Measurements from ENCODE around the gene MYH9. TPM values are rescaled to one million over a fixed set of nuclear protein-coding genes. Genes with fewer than 3 reads are reported as not detected.
"Not testable (repeated sequence)": the region's sequence is repeated elsewhere in the genome, so short reads cannot be mapped to it uniquely, and the experiment has no call there.

Gene MYH9
- total RNA-seq, 1 experiment from 2014 or later, result 788 TPM

DNA sequence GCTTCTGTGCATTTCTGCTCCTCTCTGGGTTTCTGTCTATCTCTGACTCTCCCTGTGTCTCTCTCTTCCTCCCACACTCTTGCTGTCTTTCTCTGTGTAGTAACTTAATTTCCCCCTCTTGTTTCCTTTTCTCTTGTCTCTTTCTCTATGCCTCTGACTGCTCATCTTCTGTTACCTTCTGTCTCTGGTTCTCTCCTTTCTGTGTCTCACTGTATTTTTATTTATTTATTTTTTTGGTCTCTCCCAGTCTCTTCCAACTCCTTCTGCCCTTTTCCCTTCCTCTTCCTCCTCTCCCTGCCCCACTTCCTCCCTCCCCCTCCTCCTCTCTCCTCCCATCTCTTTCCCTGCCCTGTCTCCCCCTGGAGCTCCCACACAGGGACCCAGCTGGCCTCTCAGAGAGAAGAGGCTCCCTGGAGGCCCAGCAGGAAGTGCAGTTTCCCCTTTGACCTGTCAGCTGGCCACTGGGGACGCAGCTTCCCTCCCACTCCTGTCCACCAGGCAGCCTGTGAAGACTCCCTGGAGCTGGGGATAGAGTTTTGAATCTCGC is 38.3 kb upstream of the MYH9 start:
- peak; percentile 90 for ATAC-seq

DNA sequence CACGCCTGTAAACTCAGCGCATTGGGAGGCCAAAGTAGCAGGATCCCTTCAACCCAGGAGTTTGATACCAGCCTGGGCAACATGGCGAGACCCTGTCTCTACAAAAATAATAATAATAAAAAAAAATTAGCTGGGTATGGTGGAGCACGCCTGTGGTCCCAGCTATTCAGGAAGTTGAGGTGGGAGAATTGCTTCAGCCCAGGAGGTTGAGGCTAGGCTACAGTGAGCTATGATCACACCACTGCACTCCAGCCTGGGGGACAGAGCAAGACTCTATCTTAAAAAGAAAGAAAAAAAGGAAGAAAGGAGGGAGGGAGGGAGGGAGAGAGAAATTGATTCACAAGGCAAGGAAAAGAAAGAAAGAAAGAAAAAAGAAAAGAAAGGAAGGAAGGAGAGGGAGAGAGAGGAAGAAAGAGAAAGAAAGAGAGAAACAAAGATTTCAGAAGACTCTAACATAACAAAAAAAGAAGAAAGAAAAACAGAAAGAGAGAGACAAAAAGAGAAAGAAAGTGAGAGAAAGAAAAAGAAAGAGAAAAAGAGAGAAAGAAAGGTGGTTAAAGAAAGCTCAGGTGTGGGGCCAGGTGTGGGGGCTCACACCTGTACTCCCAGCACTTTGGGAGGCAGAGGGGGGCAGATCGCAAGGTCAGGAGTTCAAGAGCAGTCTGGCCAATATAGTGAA is 37.3 kb upstream of the MYH9 start:
- Histone ChIP-seq H3K27me3 (ENCODE audit: control insufficient read depth, insufficient read depth, low read length) (no peaks in the 10 kb centered on the region), H3K36me3 (ENCODE audit: control insufficient read depth, insufficient read depth, low read length) (no peaks in the 10 kb centered on the region), H3K4me1 (ENCODE audit: control insufficient read depth, insufficient read depth, low read length) (peaks cover 14% of the 10 kb centered on the region), H3K9me3 (ENCODE audit: control insufficient read depth, insufficient read depth, low read depth, low read length) (no peaks in the 10 kb centered on the region), H3K27ac (ENCODE audit: low read length) (no peak overlapping the region), H3K4me3 (ENCODE audit: low read depth in 2 of 2, low read length in 2 of 2) (no peak overlapping the region)
- ChIA-PET POLR2A (no interaction called here), CTCF (interaction anchor here (0.6 kb wide), 1 partner anchor 9 kb away, joined by 6 read pairs; no protein-coding TSS in a partner anchor)
- TF ChIP-seq CTCF (IDR thresholded peaks at IDR 0.05), result no peak
- TF ChIP-seq REST (IDR thresholded peaks at IDR 0.05; ENCODE audit: insufficient read depth in 1 of 2, low read depth in 2 of 2, low read length in 1 of 2), result no peak
- TF ChIP-seq SIN3A (IDR thresholded peaks at IDR 0.05; ENCODE audit: borderline replicate concordance, insufficient read depth, low read depth, low read length), result no peak
- TF ChIP-seq TCF7L2 (IDR thresholded peaks at IDR 0.05; ENCODE audit: low read depth, low read length), result no peak
- TF ChIP-seq POLR2AphosphoS5 (IDR thresholded peaks at IDR 0.05; ENCODE audit: low read depth, low read length), result no peak
- DNase-seq (ENCODE audit: low read depth, low spot score), result no peak
- BruUV-seq (replicated peaks), result no TSS peak
- in situ Hi-C loops (cut with HindIII; ENCODE audit: low pct_unique_long_range_greater_than_20kb, low sequenced_read_pairs) (no loop called here), intact Hi-C loops (cut with micrococcal nuclease; ENCODE audit: unreplicated experiment) (no loop called here)
- no peak for ATAC-seq

More for the DNA sequence above, 38.3 kb upstream of the MYH9 start:
- H3K9me3 ChIP-seq (ENCODE audit: control insufficient read depth, insufficient read depth, low read depth, low read length), result no peaks in the 10 kb centered on the region
- TF ChIP-seq TCF7L2 (IDR thresholded peaks at IDR 0.05; ENCODE audit: low read depth, low read length) (no peak), POLR2AphosphoS5 (IDR thresholded peaks at IDR 0.05; ENCODE audit: low read depth, low read length) (no peak), CTCF (IDR thresholded peaks at IDR 0.05) (no peak), SIN3A (IDR thresholded peaks at IDR 0.05; ENCODE audit: borderline replicate concordance, insufficient read depth, low read depth, low read length) (no peak), REST (IDR thresholded peaks at IDR 0.05; ENCODE audit: insufficient read depth in 1 of 2, low read depth in 2 of 2, low read length in 1 of 2) (no peak)
- CTCF ChIA-PET, result no interaction called here
- POLR2A ChIA-PET, result no interaction called here
- no peaks in the 10 kb centered on the region for H3K27me3 ChIP-seq (ENCODE audit: control insufficient read depth, insufficient read depth, low read length)
- peak overlapping the region; percentile 86 for H3K27ac ChIP-seq (ENCODE audit: low read length)
- H3K4me1 ChIP-seq (ENCODE audit: control insufficient read depth, insufficient read depth, low read length), result peaks cover 17% of the 10 kb centered on the region
- H3K36me3 ChIP-seq (ENCODE audit: control insufficient read depth, insufficient read depth, low read length), result no peaks in the 10 kb centered on the region
- BruUV-seq (replicated peaks), result no TSS peak
- no peak overlapping the region for H3K4me3 ChIP-seq (ENCODE audit: low read depth in 2 of 2, low read length in 2 of 2)
- no peak for DNase-seq (ENCODE audit: low read depth, low spot score)
- in situ Hi-C loops (cut with HindIII; ENCODE audit: low pct_unique_long_range_greater_than_20kb, low sequenced_read_pairs), result no loop called here
- intact Hi-C loops (cut with micrococcal nuclease; ENCODE audit: unreplicated experiment), result no loop called here

- ATAC-seq; H3K36me3 ChIP-seq (ENCODE audit: control insufficient read depth, insufficient read depth, low read length); DNase-seq (ENCODE audit: low read depth, low spot score); POLR2A ChIA-PET; H3K27ac ChIP-seq (ENCODE audit: low read length); H3K9me3 ChIP-seq (ENCODE audit: control insufficient read depth, insufficient read depth, low read depth, low read length); BruUV-seq (replicated peaks); H3K27me3 ChIP-seq (ENCODE audit: control insufficient read depth, insufficient read depth, low read length); in situ Hi-C loops (cut with HindIII; ENCODE audit: low pct_unique_long_range_greater_than_20kb, low sequenced_read_pairs); intact Hi-C loops (cut with micrococcal nuclease; ENCODE audit: unreplicated experiment); H3K4me3 ChIP-seq (ENCODE audit: low read depth in 2 of 2, low read length in 2 of 2): not testable (repeated sequence)
- peaks cover 16% of the 10 kb centered on the region for H3K4me1 ChIP-seq (ENCODE audit: control insufficient read depth, insufficient read depth, low read length)
- CTCF ChIA-PET, result interaction anchor here (0.6 kb wide), 1 partner anchor 9 kb away, joined by 6 read pairs; no protein-coding TSS in a partner anchor
These were observed 36.7 kb upstream of the MYH9 start for GRCh38 chr22:36424466-36424865.

Measured in Panc1 (cell line).